Endothelial cell of umbilical vein (primary cell): ENCODE measurements around the gene HIVEP3. TPM values are rescaled to one million over a fixed set of nuclear protein-coding genes. Genes with fewer than 3 reads are reported as not detected.

Experiments
- BruUV-seq: library from RNA; stranded (reverse); fragments of 400-500 nt; replicated peaks from 2 replicates; lab custom pipeline; 2021; lab: Mats Ljungman, UMichigan
- CTCF ChIA-PET: fragments of 300-600, 350-600 bp; sonication (Branson Sonifier 250); formaldehyde crosslinking; loops from one replicate; lab custom pipeline; 2021; ENCODE audit warnings: antibody characterized with exemption, inconsistent platforms; lab: Charles Lee
- POLR2A ChIA-PET: fragments of 300-600, 350-600 bp; sonication (Branson Sonifier 250); formaldehyde crosslinking; loops from one replicate; lab custom pipeline; 2021; ENCODE audit warnings: antibody characterized with exemption, inconsistent platforms; lab: Charles Lee
- DNase-seq: peaks from one replicate; pipeline ENCODE4 v3.0.0-alpha.2; 2011; ENCODE audit warnings: low read depth, low spot score
- FAIRE-seq: peaks from 2 replicates; lab custom pipeline; 2011; peaks lifted over from hg19 to GRCh38; lab: Jason Lieb, UNC
- H2AFZ ChIP-seq: 2 replicates; pipeline ENCODE4 v1.6.0; 2012; ENCODE audit warnings: low read depth, low read length, control low read depth, inconsistent platforms
- H3K27ac ChIP-seq: 2 replicates; pipeline ENCODE4 v1.5.1; 2011; ENCODE audit warnings: low read depth, mild to moderate bottlenecking, control low read depth, low read length, moderate library complexity; ENCODE audit not compliant: insufficient read depth
- H3K27me3 ChIP-seq, 2 experiments: 2 replicates each; pipeline versions ENCODE4 v1.6.0 to v1.6.1; 2011; ENCODE audit warnings: low read length in 2 of 2, mixed read lengths in 1 of 2; ENCODE audit not compliant: control insufficient read depth in 2 of 2, insufficient read depth in 2 of 2
- H3K36me3 ChIP-seq, 2 experiments: 2 replicates in 1 of 2; 3 replicates in 1 of 2; pipeline ENCODE4 v1.5.1; 2011; ENCODE audit warnings: low read length in 2 of 2, mild to moderate bottlenecking in 1 of 2, moderate library complexity in 1 of 2; ENCODE audit not compliant: control insufficient read depth in 2 of 2, insufficient read depth in 2 of 2; ENCODE audit errors: extremely low read depth in 1 of 2
- H3K4me1 ChIP-seq: 3 replicates; pipeline ENCODE4 v1.5.1; 2011; ENCODE audit warnings: mild to moderate bottlenecking, low read length; ENCODE audit not compliant: control insufficient read depth, insufficient read depth; ENCODE audit errors: extremely low read depth
- H3K4me2 ChIP-seq: 2 replicates; pipeline ENCODE4 v1.6.1; 2011; ENCODE audit warnings: low read length, control low read depth, mixed read lengths; ENCODE audit not compliant: insufficient read depth
- H3K4me3 ChIP-seq, 3 experiments: fragments of 200-600 bp in 1 of 3; sonication (generic), shearing (Covaris generic) in 1 of 3; replicated peaks in 1 of 3; 2 replicates each; pipeline ENCODE4 v1.5.1; 2011 to 2016; ENCODE audit warnings: control low read depth in 3 of 3, low read length in 3 of 3, mild to moderate bottlenecking in 2 of 3, inconsistent platforms in 1 of 3, low read depth in 1 of 3, moderate library complexity in 1 of 3; ENCODE audit not compliant: insufficient read depth in 1 of 3
- H3K79me2 ChIP-seq: 2 replicates; pipeline ENCODE4 v1.6.0; 2012; ENCODE audit warnings: low read length, inconsistent platforms; ENCODE audit not compliant: control insufficient read depth, insufficient read depth
- H3K9ac ChIP-seq: replicated peaks from 2 replicates; pipeline ENCODE3; 2011; ENCODE audit warnings: low read length, control low read depth; ENCODE audit not compliant: insufficient read depth; ENCODE audit errors: extremely low read depth
- H3K9me1 ChIP-seq: replicated peaks from 3 replicates; pipeline ENCODE4 v1.6.0; 2011; ENCODE audit warnings: mild to moderate bottlenecking, low read length; ENCODE audit not compliant: control insufficient read depth, insufficient read depth; ENCODE audit errors: extremely low read depth
- H3K9me3 ChIP-seq: replicated peaks from 2 replicates; pipeline ENCODE4 v1.5.1; 2012; ENCODE audit warnings: low read length, inconsistent platforms; ENCODE audit not compliant: control insufficient read depth, insufficient read depth
- H4K20me1 ChIP-seq: replicated peaks from 2 replicates; pipeline ENCODE3; 2011; ENCODE audit warnings: mild to moderate bottlenecking, low read length; ENCODE audit not compliant: control insufficient read depth, insufficient read depth; ENCODE audit errors: extremely low read depth
- EZH2 ChIP-seq: IDR thresholded peaks from 2 replicates; pipeline ENCODE4 v1.6.1; 2012; ENCODE audit warnings: borderline replicate concordance, low read depth, mild to moderate bottlenecking, moderate library complexity, low read length, inconsistent platforms; ENCODE audit not compliant: severe bottlenecking
- FOS ChIP-seq: IDR thresholded peaks from 2 replicates; pipeline ENCODE4 v1.6.1; 2011; ENCODE audit warnings: mild to moderate bottlenecking, low read length, moderate library complexity, borderline replicate concordance; ENCODE audit not compliant: insufficient read depth
- GATA2 ChIP-seq: IDR thresholded peaks from 2 replicates; pipeline ENCODE4 v1.7.0; 2011; ENCODE audit warnings: low read depth, mild to moderate bottlenecking, moderate library complexity, mixed read lengths, low read length; ENCODE audit not compliant: insufficient read length, insufficient read depth
- JUN ChIP-seq: IDR thresholded peaks from 2 replicates; pipeline ENCODE4 v1.6.1; 2011; ENCODE audit warnings: borderline replicate concordance, low read depth; ENCODE audit not compliant: insufficient read length, insufficient read depth
- MYC ChIP-seq: IDR thresholded peaks from one replicate; pipeline ENCODE4 v1.6.1; 2011; ENCODE audit warnings: mild to moderate bottlenecking, low read depth, low read length
- POLR2A ChIP-seq: IDR thresholded peaks from 2 replicates; pipeline ENCODE4 v1.6.1; 2012; ENCODE audit warnings: low read depth, mild to moderate bottlenecking, control low read depth, low read length
- POLR2AphosphoS5 ChIP-seq: IDR thresholded peaks from 2 replicates; pipeline ENCODE4 v1.6.1; 2012; ENCODE audit warnings: low read depth, mild to moderate bottlenecking, control low read depth, low read length, moderate library complexity; ENCODE audit not compliant: insufficient read depth
- dilution Hi-C: fragments of 300-500 bp; cut with MboI; formaldehyde crosslinking; loops from one replicate; pipeline ENCODE4 v1.15.0; 2019; ENCODE audit warnings: low sequenced_read_pairs; ENCODE audit not compliant: extremely low pct_ligation_motif_present
- intact Hi-C: fragments of 100-400 bp; cut with micrococcal nuclease; formaldehyde crosslinking; loops from one replicate; pipeline ENCODE4 v1.10.0; 2022
- polyA plus RNA-seq, 4 experiments: library from polyadenylated mRNA; depleted of rRNA in 3 of 4; stranded (reverse) in 3 of 4; unstranded in 1 of 4; fragments of >200 nt; gene quantifications; 2 replicates each; pipeline versions ENCODE4 v1.2.1 to v1.2.3, GENCODE V29; 2011 to 2012; ENCODE audit warnings: missing spikeins in 1 of 4
- total RNA-seq: library from RNA; stranded (reverse); gene quantifications from 2 replicates; pipeline ENCODE4 v1.2.3, GENCODE V29; 2021
- TF ChIP-seq, protein P1 (sequence below): IDR thresholded peaks from 2 replicates; pipeline ENCODE4 v1.6.1; 2011; ENCODE audit not compliant: insufficient read depth, insufficient read length
- TF ChIP-seq, protein P2 (sequence below), 2 donors: IDR thresholded peaks; 1 replicate in 1 of 2; 2 replicates in 1 of 2; pipeline ENCODE4 v1.5.1; 2011; ENCODE audit warnings: low read length in 2 of 2, mild to moderate bottlenecking in 2 of 2, moderate library complexity in 2 of 2, control low read depth in 1 of 2, inconsistent platforms in 1 of 2, low read depth in 1 of 2; ENCODE audit not compliant: insufficient read depth in 1 of 2; ENCODE audit errors: extremely low read depth in 1 of 2

The HIVEP3 gene
- total and polyA plus RNA-seq, 2 donors (not counting 3 experiments of a cell fraction or from before 2014, with no cell fraction given), result 3.4 to 4.0 TPM

DNA sequence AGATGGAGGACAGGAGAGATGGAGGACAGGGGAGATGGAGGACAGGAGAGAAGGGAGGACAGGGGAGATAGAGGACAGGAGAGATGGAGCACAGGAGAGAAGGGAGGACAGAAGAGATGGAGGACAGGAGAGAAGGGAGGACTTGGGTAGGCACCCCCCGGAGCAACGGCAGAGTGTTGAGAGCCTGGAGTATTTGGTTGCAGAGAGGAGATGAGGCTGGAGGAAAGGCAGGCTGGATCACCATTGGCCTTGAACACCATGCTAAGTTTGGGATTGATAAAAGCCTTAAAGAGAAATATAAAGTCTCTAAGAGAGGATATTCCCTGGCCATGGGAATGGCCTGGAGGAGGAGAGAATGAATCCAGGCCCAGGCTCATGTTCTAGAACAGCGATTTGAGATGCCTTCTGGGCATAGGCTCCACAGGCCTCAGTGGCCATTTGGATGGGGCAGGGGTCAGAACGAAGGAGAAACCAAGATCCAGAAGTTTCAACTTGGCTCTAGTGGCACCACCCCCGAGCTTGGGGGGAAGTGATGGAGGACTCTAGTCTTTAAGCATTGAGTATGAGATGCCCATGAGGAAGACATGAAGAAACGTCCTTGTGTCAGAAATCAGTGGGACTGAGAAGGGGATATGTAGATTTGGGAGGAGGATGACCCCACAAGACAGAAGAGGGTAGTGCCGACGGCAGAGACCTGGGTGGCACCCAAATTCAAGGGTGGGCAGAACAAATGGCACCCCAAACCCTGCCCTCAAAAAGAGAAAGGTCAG is 386.3 kb downstream of the HIVEP3 start:
- no peak for FAIRE-seq
- DNase-seq, result no peak
- BruUV-seq, result no TSS peak
- H3K4me3 ChIP-seq, result no peak overlapping the region
- no peaks in the 10 kb centered on the region for H3K4me1 ChIP-seq
- H3K9me3 ChIP-seq, result no peaks in the 10 kb centered on the region
- H3K27me3 ChIP-seq, result no peaks in the 10 kb centered on the region
- dilution Hi-C loops, result no loop called here
- intact Hi-C loops, result no loop called here
- TF ChIP-seq MYC (no peak), JUN (no peak), GATA2 (no peak), EZH2 (no peak), POLR2AphosphoS5 (no peak)
- TF ChIP-seq, protein P1, sequence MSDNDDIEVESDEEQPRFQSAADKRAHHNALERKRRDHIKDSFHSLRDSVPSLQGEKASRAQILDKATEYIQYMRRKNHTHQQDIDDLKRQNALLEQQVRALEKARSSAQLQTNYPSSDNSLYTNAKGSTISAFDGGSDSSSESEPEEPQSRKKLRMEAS, result no peak
- H3K79me2 ChIP-seq, result no peaks in the 10 kb centered on the region
- POLR2A ChIA-PET, result no interaction called here
- no peaks in the 10 kb centered on the region for H4K20me1 ChIP-seq
- CTCF ChIA-PET, result interaction anchor here (1.2 kb wide), 1 partner anchor 16 kb away, joined by 3 read pairs; no protein-coding TSS in a partner anchor
- no peaks in the 10 kb centered on the region for H3K9me1 ChIP-seq
- H3K9ac ChIP-seq, result no peak overlapping the region
- H3K4me2 ChIP-seq, result no peak overlapping the region
- H3K27ac ChIP-seq, result no peak overlapping the region
- no peaks in the 10 kb centered on the region for H3K36me3 ChIP-seq
- no peak overlapping the region for H2AFZ ChIP-seq

DNA sequence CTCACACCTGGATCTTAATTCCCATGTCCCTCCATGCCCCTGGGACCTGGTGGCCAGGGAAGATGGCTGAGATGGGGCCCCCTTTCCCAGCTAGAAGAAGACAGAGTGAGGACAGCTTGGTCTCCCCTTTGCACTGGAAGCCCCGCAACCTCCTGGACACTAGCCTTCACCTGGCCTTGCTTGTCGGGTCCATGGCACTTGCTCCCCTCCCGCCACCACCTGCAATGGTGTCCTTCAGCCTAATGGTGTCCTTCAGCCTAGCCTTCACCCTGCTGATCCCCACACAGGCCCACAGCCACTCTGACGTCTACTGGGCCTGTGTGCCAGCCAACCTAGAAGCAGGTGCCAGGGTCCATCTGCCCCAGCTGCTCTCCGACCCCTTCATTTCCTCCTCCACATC is 388.3 kb downstream of the HIVEP3 start:
- no TSS peak for BruUV-seq
- Histone ChIP-seq H3K9me1 (no peaks in the 10 kb centered on the region), H3K4me3 (no peak overlapping the region), H3K9ac (no peak overlapping the region), H2AFZ (no peak overlapping the region), H3K79me2 (no peaks in the 10 kb centered on the region), H3K27ac (no peak overlapping the region), H3K9me3 (no peaks in the 10 kb centered on the region), H3K27me3 (no peaks in the 10 kb centered on the region), H3K4me1 (no peaks in the 10 kb centered on the region), H4K20me1 (no peaks in the 10 kb centered on the region), H3K4me2 (no peak overlapping the region), H3K36me3 (no peaks in the 10 kb centered on the region)
- TF ChIP-seq, protein P1, result no peak
- TF ChIP-seq GATA2 (no peak), FOS (no peak), JUN (no peak), MYC (no peak), POLR2AphosphoS5 (no peak), POLR2A (no peak), EZH2 (no peak)
- TF ChIP-seq, protein P2, sequence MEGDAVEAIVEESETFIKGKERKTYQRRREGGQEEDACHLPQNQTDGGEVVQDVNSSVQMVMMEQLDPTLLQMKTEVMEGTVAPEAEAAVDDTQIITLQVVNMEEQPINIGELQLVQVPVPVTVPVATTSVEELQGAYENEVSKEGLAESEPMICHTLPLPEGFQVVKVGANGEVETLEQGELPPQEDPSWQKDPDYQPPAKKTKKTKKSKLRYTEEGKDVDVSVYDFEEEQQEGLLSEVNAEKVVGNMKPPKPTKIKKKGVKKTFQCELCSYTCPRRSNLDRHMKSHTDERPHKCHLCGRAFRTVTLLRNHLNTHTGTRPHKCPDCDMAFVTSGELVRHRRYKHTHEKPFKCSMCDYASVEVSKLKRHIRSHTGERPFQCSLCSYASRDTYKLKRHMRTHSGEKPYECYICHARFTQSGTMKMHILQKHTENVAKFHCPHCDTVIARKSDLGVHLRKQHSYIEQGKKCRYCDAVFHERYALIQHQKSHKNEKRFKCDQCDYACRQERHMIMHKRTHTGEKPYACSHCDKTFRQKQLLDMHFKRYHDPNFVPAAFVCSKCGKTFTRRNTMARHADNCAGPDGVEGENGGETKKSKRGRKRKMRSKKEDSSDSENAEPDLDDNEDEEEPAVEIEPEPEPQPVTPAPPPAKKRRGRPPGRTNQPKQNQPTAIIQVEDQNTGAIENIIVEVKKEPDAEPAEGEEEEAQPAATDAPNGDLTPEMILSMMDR (IDR thresholded peaks at IDR 0.05; ENCODE audit: extremely low read depth in 1 of 2, insufficient read depth in 1 of 2, low read depth in 1 of 2, low read length in 2 of 2), result no peak
- CTCF ChIA-PET, result no interaction called here
- FAIRE-seq (no peak), DNase-seq (no peak)
- POLR2A ChIA-PET, result no interaction called here
- intact Hi-C loops (no loop called here), dilution Hi-C loops (no loop called here)
